Omental fat pad (tissue), 4 donors: Measurements from ENCODE around the gene SYCN. TPM values are rescaled to one million over a fixed set of nuclear protein-coding genes. Genes with fewer than 3 reads are reported as not detected.

Experiments
- ATAC-seq: fragments of 150-250 bp; one replicate; pipeline ENCODE4 v1.9.1; 2016; ENCODE audit warnings: mild to moderate bottlenecking, moderate library complexity; ENCODE audit not compliant: low FRiP score
- DNase-seq: peaks from one replicate; pipeline ENCODE4 v3.0.0-alpha.2; 2019; ENCODE audit warnings: low spot score
- total RNA-seq, 4 donors: library from RNA; depleted of rRNA; stranded (reverse); fragments of >200 nt; gene quantifications; one replicate each; pipeline ENCODE4 v1.1.0, GENCODE V29; 2016
- TF ChIP-seq, protein P1 (sequence below), 3 donors: fragments of 450-650 bp; IDR thresholded peaks; one replicate each; pipeline ENCODE4 v1.5.1; 2016 to 2017; ENCODE audit warnings: antibody characterized with exemption in 3 of 3, mild to moderate bottlenecking in 3 of 3, moderate library complexity in 2 of 3

The SYCN gene
- total RNA-seq, 4 donors from 2014 or later: not detected

DNA sequence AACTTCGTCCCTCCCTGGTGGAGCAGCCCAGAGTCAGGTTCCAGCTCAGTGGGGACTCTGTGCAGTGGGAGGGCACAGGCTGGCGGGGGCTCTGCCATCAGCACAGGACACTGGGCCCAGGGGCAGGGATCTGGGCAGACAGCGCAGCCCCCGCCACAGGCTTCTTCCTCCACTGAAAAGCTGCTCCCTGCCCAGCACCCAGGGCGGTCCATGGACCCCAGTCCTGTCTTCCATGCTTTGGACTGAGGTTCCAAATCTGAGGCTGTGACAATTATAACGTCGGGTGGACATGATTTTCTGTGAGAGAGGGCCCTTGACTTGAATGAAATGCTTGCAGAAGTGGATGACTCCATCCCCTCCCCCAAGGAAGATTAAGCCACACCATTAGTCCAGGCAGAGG, 28.5 kb downstream of the SYCN start:
- ATAC-seq (no peak), DNase-seq (no peak)
- TF ChIP-seq, protein P1, sequence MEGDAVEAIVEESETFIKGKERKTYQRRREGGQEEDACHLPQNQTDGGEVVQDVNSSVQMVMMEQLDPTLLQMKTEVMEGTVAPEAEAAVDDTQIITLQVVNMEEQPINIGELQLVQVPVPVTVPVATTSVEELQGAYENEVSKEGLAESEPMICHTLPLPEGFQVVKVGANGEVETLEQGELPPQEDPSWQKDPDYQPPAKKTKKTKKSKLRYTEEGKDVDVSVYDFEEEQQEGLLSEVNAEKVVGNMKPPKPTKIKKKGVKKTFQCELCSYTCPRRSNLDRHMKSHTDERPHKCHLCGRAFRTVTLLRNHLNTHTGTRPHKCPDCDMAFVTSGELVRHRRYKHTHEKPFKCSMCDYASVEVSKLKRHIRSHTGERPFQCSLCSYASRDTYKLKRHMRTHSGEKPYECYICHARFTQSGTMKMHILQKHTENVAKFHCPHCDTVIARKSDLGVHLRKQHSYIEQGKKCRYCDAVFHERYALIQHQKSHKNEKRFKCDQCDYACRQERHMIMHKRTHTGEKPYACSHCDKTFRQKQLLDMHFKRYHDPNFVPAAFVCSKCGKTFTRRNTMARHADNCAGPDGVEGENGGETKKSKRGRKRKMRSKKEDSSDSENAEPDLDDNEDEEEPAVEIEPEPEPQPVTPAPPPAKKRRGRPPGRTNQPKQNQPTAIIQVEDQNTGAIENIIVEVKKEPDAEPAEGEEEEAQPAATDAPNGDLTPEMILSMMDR (IDR thresholded peaks at IDR 0.05): no peak

DNA sequence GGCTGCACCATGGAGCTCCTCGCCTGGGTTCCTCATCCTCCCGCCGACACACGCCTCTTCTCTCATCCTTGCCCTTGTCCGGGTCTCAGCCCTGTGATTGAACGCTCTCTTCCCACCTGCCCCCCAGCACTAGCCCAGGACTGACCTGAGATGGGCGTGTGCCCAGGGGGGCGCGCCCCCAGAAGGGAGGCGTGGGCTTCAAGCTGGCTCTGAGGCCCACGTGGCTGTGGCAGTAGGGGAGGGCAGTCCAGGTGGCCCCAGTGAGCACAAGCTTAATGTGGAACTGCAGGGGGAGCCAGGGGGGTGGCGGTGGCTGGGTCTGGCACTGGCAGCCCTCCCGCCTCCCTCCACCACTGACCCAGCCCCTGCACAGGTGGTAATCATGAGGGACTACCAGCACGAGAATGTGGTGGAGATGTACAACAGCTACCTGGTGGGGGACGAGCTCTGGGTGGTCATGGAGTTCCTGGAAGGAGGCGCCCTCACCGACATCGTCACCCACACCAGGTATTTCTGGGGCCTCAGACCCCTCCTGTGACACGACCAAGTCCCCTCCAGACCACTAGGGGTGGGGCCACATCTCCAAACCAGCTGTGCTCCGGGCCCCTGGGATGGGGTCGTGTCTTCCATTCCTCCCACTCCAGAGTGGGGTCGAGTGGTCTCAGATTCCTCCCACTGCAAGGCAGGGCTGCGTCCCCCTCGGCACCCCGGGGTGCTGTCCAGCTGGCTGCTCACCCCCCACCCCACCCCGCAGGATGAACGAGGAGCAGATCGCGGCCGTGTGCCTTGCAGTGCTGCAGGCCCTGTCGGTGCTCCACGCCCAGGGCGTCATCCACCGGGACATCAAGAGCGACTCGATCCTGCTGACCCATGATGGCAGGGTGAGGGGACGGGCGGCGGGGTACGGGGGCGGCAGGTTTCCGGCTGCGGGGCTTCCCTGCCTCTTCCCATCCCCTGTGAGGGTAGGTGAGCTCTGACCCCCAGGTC, 29.2 kb downstream of the SYCN start:
- TF ChIP-seq, protein P1 (IDR thresholded peaks at IDR 0.05): no peak
- DNase-seq: no peak
- ATAC-seq: no peak

DNA sequence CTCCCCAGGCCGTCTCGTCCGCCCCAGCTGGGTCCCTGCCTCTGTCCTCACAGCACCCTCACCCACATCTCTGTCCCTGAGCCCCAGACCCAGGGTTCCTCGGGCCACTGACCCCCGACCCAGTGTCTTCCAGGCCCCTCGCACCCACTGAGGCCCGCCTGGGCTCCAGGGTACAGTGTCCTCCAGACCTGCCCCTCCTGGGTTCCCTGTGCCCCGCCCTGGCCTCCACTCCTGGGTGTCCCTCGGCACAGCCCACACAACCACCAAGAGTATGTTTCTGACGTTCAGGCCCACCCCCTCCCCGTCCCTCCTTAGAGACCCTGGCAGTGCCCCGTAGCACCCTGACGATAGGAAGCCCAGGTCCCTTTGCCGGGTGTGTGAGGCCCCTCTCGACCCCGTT, 29.9 kb downstream of the SYCN start:
- DNase-seq: no peak
- TF ChIP-seq, protein P1 (IDR thresholded peaks at IDR 0.05): no peak
- ATAC-seq: no peak

GRCh38 chr19:39173502-39173991, 30.5 kb downstream of the SYCN start:
- no peak for ATAC-seq

DNA sequence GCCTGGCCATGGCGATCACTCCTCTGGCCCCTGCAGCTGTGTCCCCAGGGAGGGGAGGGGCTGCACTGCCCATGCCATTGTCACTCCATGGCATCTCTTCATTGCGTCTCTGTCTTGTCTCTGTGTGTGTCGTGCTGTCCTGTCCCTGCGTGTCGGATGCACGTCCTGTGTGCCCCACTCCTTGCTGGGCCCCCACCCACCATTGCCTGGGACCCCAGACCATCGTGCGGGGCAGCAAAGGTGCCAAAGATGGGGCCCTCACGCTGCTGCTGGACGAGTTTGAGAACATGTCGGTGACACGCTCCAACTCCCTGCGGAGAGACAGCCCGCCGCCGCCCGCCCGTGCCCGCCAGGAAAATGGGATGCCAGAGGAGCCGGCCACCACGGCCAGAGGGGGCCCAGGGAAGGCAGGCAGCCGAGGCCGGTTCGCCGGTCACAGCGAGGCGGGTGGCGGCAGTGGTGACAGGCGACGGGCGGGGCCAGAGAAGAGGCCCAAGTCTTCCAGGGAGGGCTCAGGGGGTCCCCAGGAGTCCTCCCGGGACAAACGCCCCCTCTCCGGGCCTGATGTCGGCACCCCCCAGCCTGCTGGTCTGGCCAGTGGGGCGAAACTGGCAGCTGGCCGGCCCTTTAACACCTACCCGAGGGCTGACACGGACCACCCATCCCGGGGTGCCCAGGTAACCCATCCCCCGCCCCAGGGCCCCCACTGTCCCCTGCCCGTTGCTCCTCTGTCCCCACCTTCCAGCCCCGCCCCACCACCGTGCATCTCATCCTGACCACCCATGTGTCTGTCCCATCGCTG, 31.2 kb downstream of the SYCN start:
- TF ChIP-seq, protein P1 (IDR thresholded peaks at IDR 0.05): no peak
- ATAC-seq: no peak
- DNase-seq: no peak

More at GRCh38 chr19:39173502-39173991, 30.5 kb downstream of the SYCN start:
- TF ChIP-seq, protein P1 (IDR thresholded peaks at IDR 0.05): no peak
- DNase-seq: no peak

GRCh38 chr19:39171479-39172465, 32.3 kb downstream of the SYCN start:
- no peak for DNase-seq
- no peak for ATAC-seq
- TF ChIP-seq, protein P1 (IDR thresholded peaks at IDR 0.05): no peak
